HG03432 (cell line): Measurements from ENCODE around the gene AKAP9.
"Not testable (repeated sequence)": the region's sequence is repeated elsewhere in the genome, so short reads cannot be mapped to it uniquely, and the experiment has no call there.

Experiments
- ATAC-seq: cut with Tn5 transposase; IDR thresholded peaks from one replicate; pipeline ENCODE4 v1.9.1; 2021; ENCODE audit warnings: mild to moderate bottlenecking, moderate library complexity; ENCODE audit not compliant: unreplicated experiment

Gene AKAP9

GRCh38 chr7:92057375-92057774, 116.7 kb downstream of the AKAP9 start:
- no peak for ATAC-seq

- ATAC-seq: no peak
Observed at GRCh38 chr7:92058040-92058439, 117.4 kb downstream of the AKAP9 start.

- ATAC-seq: no peak
Observed at GRCh38 chr7:92058899-92059298, 118.2 kb downstream of the AKAP9 start.

GRCh38 chr7:92061154-92061553, 120.5 kb downstream of the AKAP9 start:
- no peak for ATAC-seq

GRCh38 chr7:92064438-92065029, 123.9 kb downstream of the AKAP9 start:
- no peak for ATAC-seq

GRCh38 chr7:92071032-92071431, 130.4 kb downstream of the AKAP9 start:
- ATAC-seq: no peak

GRCh38 chr7:92072121-92072520, 131.5 kb downstream of the AKAP9 start:
- no peak for ATAC-seq

- ATAC-seq: no peak
Observed at GRCh38 chr7:92072708-92073107, 132.0 kb downstream of the AKAP9 start.

- peak; percentile 99 for ATAC-seq
Observed at GRCh38 chr7:92075455-92076158, 134.9 kb downstream of the AKAP9 start.

- ATAC-seq: no peak
Observed at GRCh38 chr7:92076509-92076908, 135.8 kb downstream of the AKAP9 start.

GRCh38 chr7:92083922-92084321, 143.3 kb downstream of the AKAP9 start:
- not testable (repeated sequence) for ATAC-seq

GRCh38 chr7:92088266-92088665, 147.6 kb downstream of the AKAP9 start:
- ATAC-seq: no peak

- no peak for ATAC-seq
Observed at GRCh38 chr7:92092210-92092609, 151.5 kb downstream of the AKAP9 start.

GRCh38 chr7:92095380-92095779, 154.7 kb downstream of the AKAP9 start:
- ATAC-seq: no peak

GRCh38 chr7:92100534-92100933, 159.9 kb downstream of the AKAP9 start:
- no peak for ATAC-seq

GRCh38 chr7:92102862-92103261, 162.2 kb downstream of the AKAP9 start:
- ATAC-seq: not testable (repeated sequence)

- no peak for ATAC-seq
Observed at GRCh38 chr7:92108821-92109220, 168.2 kb downstream of the AKAP9 start.

- no peak for ATAC-seq
Observed at GRCh38 chr7:92110857-92111256, 170.2 kb downstream of the AKAP9 start.

GRCh38 chr7:92115821-92116220, 175.2 kb downstream of the AKAP9 start:
- no peak for ATAC-seq

GRCh38 chr7:92116949-92117348, 176.3 kb downstream of the AKAP9 start:
- no peak for ATAC-seq

GRCh38 chr7:92119213-92119759, 178.6 kb downstream of the AKAP9 start:
- ATAC-seq: no peak

- no peak for ATAC-seq
Observed at GRCh38 chr7:92121681-92122080, 181.0 kb downstream of the AKAP9 start.
